GM12891 (cell line): ENCODE results near the gene SRMS.

ENCODE experiments used
- POLR2A ChIP-seq: IDR thresholded peaks from 2 replicates; pipeline ENCODE4 v1.6.1; 2011; ENCODE audit warnings: low read depth, low read length, control low read depth
- POLR2AphosphoS5 ChIP-seq: IDR thresholded peaks from 2 replicates; pipeline ENCODE4 v1.6.1; 2011; ENCODE audit warnings: low read depth, low read length, control low read depth
- POU2F2 ChIP-seq: IDR thresholded peaks from 2 replicates; pipeline ENCODE4 v1.6.1; 2011; ENCODE audit warnings: low read depth, mild to moderate bottlenecking, control low read depth, low read length, moderate library complexity
- TAF1 ChIP-seq: IDR thresholded peaks from 2 replicates; pipeline ENCODE4 v1.6.1; 2011; ENCODE audit warnings: low read depth, low read length, control low read depth

GRCh38 chr20:63527184-63527583 is 20.4 kb downstream of the SRMS start:
- TF ChIP-seq POLR2AphosphoS5 (no peak), POLR2A (no peak), POU2F2 (no peak), TAF1 (no peak)
